Measurements from ENCODE around the gene MEI1.
A peak's percentile ranks its signal among the peaks of the same experiment; 100 is the strongest.

GRCh38 chr22:41699264-41700107 lies at the start of gene MEI1:
- TF ChIP-seq CTCF (IDR thresholded peaks at IDR 0.05): peak in 1 of 3 experiments; percentile 24
- TF ChIP-seq POLR2A (IDR thresholded peaks at IDR 0.05; ENCODE audit: low read depth): no peak
- TF ChIP-seq EP300 (IDR thresholded peaks at IDR 0.05): no peak

Measured in esophagus muscularis mucosa (tissue), 4 donors.